ENCODE measurements around the gene UBN1.

DNA sequence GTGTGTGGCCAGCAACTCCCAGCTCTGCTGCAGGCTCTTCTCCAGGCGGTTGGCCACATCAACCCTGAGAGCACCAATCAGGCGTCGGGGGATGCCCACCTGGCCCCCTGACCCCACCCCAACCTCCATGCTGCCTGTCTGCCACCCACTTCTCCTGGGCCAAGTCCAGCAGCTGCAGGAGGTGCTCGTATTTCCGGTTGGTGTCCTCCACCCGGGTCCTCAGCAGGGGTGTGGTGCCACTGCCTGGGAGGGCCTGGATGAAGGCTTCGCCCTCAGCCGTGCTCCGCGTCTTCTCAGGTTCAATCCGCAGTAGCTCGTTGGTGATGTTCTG, 44.6 kb downstream of the UBN1 start:
- no peak for TF ChIP-seq YY1 (IDR thresholded peaks at IDR 0.05; ENCODE audit: insufficient read depth, insufficient read length)
- no peak for TF ChIP-seq ZNF274 (IDR thresholded peaks at IDR 0.05; ENCODE audit: low read depth, low read length)
